KBM-7 (cell line): ENCODE measurements around the gene MRPS9.

Experiments used
- DNase-seq: peaks from one replicate; pipeline ENCODE4 v3.0.0-alpha.2; 2015
- in situ Hi-C: fragments of 300-500 bp; cut with MboI; formaldehyde crosslinking; loops from 2 replicates; pipeline ENCODE4 v1.14.3; 2020; ENCODE audit warnings: low sequenced_read_pairs, low pct_unique_long_range_greater_than_20kb, mixed read lengths

Gene MRPS9

DNA sequence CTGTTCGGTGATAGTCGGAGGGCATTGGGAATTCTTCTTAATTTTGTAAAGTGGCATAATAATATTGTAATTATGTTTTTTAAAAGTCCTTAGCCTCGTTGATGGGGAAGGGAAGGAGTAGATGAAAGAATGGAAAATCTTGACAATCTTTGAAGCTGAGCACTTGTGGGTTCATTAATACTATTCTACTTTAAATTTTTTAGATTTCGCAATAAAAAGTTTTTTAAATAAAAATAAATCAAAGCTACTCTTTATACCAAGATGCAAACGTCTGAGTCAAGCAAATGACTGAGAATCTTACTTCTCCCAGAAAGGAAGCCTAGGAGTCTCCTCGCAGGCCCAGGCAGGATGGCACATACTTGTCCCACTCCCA lies 105.2 kb downstream of the MRPS9 start:
- DNase-seq: no peak
- in situ Hi-C loops: no loop called here

DNA sequence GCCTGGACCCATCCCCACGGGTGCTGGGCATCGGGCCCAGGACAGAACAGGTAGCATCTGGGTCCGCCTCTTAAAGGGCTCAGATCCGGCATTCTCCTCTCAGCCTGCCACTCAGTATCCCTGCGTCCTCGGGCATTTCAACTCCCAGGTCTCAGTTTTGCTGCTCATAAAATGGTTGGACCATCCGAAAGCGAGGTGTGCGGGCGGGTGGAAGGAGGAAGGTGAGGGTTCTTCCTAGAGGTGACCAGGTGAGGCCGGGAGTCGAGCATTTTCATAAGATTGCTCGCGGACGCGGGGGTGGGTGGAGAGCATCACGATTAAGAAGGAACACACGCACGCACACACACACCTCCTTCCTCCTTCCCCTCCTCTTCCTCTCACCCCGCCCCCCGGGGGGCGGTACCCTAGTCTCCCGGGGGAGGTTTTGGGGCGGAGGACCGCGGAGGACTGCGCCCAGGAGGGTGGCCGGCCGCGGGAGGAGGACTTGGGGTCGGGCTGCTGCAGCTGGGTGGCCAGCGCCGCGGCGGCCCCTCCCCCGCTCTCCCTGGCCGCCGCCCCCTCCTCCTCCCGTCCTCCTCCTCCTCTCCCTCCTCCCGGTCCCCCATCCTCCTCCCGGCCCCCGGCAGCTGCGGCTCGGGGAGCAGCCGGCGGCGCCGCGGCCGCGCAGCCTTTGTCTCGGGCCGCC lies 105.7 kb downstream of the MRPS9 start:
- in situ Hi-C loops: no loop called here
- DNase-seq: peak; percentile 13

DNA sequence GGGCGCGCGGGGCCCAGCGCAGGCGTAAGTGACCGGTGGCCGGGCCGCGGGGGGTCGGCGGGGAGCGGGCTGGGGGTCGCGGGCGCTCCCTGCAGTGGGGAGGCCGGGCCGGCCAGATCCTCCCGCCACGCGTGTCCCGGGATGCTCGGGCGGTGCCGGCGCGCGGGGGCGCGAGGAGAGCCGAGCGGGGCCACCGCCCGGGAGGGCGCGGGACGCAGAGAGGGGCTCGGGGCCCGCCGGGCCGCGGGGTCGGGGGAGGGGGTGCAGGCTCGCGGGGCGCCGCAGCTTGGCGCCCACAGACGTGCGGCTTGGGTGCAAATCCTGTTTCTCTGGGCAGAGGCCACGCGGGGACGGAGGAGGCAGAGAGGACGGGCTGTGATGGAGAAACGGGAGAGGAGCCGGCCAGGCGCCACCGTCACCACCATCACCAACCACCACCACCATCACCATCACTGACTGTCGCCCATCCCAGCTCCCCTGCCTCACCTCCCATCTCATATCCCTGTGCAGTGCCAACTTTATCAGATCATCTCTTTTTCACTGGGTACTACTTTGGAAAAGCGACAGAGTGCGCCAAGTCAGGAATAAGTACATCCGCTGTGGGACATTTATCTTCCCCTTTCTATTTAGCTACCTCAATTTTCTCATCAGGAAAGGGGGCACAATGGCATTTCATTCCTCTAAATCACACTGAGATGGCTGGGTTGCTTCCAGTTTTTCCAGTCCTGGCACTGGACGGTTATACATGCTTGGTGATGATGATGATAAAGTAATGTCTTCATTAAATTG lies 106.5 kb downstream of the MRPS9 start:
- no peak for DNase-seq
- in situ Hi-C loops: no loop called here

DNA sequence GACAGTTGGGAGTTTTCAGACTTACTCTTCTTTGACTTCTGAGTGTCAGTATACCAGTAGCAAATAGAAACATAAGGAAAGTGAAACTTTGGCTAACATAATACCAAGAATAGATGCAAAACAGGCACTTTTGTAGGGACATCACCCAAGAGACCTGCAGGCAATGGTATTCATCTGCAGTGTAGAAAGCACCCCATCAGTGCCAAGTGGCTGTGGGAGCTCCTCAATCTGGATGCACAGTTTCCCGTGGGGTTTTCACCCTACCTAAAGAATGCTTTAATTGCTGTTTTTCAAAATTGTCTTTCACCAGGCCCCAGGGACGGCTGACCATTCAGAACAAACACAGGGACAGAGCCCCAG lies 107.1 kb downstream of the MRPS9 start:
- DNase-seq: no peak
- in situ Hi-C loops: no loop called here

DNA sequence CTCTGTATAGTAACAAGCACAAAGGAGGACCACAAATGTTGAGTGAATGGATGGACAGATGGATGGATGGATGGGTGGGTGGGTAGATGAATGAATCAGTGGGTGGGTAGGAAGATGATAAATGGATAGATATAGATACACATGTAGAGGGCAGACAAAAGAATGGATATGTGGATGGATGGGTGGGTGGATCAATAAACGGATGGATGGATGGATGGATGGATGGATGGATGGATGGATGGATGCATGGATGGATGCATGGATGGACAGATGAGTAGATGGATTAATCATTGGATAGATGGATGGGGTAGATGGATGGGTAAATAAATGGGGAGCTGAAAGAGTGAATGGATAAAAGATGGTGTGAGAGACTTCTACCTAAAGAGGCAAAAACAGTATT lies 111.4 kb downstream of the MRPS9 start:
- DNase-seq: no peak
- in situ Hi-C loops: no loop called here
